ENCODE measurements around the gene KCNA1.

- TF ChIP-seq CTCF (IDR thresholded peaks at IDR 0.05) = no peak
- no peak for TF ChIP-seq POLR2A (IDR thresholded peaks at IDR 0.05)
Observed at GRCh38 chr12:4959381-4959780, 49.7 kb downstream of the KCNA1 start.

Data from body of pancreas (tissue), 4 donors.